ENCODE data around the gene NPAS3.

Gene NPAS3

DNA sequence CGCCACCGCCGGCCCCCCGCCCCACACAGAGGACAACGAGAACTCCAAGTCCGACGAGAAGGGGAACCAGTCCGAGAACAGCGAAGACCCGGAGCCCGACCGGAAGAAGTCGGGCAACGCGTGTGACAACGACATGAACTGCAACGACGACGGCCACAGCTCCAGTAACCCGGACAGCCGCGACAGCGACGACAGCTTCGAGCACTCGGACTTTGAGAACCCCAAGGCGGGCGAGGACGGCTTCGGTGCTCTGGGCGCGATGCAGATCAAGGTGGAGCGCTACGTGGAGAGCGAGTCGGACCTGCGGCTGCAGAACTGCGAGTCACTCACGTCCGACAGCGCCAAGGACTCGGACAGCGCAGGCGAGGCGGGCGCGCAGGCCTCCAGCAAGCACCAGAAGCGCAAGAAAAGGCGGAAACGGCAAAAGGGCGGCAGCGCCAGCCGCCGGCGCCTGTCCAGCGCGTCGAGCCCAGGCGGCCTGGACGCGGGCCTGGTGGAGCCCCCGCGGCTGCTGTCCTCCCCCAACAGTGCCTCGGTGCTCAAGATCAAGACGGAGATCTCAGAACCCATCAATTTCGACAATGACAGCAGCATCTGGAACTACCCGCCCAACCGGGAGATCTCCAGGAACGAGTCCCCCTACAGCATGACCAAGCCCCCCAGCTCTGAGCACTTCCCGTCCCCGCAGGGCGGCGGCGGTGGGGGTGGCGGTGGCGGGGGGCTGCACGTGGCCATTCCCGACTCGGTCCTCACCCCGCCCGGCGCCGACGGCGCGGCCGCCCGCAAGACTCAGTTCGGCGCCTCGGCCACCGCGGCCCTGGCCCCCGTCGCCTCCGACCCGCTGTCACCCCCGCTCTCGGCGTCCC lies 861.3 kb downstream of the NPAS3 start:
- H3K4me2 ChIP-seq (ENCODE audit: low read length) = no peak overlapping the region
- H3K27me3 ChIP-seq (ENCODE audit: low read depth, low read length) = no peaks in the 10 kb centered on the region
- no peak overlapping the region for H3K27ac ChIP-seq (ENCODE audit: low read length)
- no peaks in the 10 kb centered on the region for H3K79me2 ChIP-seq (ENCODE audit: low read length)
- H3K4me3 ChIP-seq (ENCODE audit: low read length) = no peak overlapping the region
- TF ChIP-seq, protein P1, sequence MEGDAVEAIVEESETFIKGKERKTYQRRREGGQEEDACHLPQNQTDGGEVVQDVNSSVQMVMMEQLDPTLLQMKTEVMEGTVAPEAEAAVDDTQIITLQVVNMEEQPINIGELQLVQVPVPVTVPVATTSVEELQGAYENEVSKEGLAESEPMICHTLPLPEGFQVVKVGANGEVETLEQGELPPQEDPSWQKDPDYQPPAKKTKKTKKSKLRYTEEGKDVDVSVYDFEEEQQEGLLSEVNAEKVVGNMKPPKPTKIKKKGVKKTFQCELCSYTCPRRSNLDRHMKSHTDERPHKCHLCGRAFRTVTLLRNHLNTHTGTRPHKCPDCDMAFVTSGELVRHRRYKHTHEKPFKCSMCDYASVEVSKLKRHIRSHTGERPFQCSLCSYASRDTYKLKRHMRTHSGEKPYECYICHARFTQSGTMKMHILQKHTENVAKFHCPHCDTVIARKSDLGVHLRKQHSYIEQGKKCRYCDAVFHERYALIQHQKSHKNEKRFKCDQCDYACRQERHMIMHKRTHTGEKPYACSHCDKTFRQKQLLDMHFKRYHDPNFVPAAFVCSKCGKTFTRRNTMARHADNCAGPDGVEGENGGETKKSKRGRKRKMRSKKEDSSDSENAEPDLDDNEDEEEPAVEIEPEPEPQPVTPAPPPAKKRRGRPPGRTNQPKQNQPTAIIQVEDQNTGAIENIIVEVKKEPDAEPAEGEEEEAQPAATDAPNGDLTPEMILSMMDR (IDR thresholded peaks at IDR 0.05; ENCODE audit: low read depth, low read length) = no peak
- no peak for TF ChIP-seq EZH2phosphoT487 (IDR thresholded peaks at IDR 0.05; ENCODE audit: low read depth)
- H3K9me3 ChIP-seq (ENCODE audit: insufficient read depth, low read length) = no peaks in the 10 kb centered on the region
- H4K20me1 ChIP-seq (ENCODE audit: insufficient read depth, low read length) = no peaks in the 10 kb centered on the region
- no peaks in the 10 kb centered on the region for H3K36me3 ChIP-seq (replicated peaks; ENCODE audit: low read depth, low read length)
- no peaks in the 10 kb centered on the region for H3K4me1 ChIP-seq (ENCODE audit: low read length)
- no peak overlapping the region for H2AFZ ChIP-seq (ENCODE audit: low read depth, low read length)
- H3K9ac ChIP-seq (ENCODE audit: low read length) = no peak overlapping the region

DNA sequence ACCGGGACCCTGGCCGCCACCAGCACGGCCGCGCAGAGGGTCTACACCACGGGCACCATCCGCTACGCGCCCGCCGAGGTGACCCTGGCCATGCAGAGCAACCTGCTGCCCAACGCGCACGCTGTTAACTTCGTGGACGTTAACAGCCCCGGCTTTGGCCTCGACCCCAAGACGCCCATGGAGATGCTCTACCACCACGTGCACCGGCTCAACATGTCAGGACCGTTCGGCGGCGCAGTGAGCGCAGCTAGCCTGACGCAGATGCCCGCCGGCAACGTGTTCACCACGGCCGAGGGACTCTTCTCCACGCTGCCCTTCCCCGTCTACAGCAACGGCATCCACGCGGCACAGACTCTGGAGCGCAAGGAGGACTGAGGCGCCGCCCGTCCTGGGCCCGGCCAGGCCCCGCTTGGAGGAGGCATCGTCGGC lies 862.1 kb downstream of the NPAS3 start:
- Histone ChIP-seq H3K9ac (ENCODE audit: low read length) (no peak overlapping the region), H2AFZ (ENCODE audit: low read depth, low read length) (no peak overlapping the region), H3K36me3 (replicated peaks; ENCODE audit: low read depth, low read length) (no peaks in the 10 kb centered on the region), H3K4me2 (ENCODE audit: low read length) (no peak overlapping the region), H4K20me1 (ENCODE audit: insufficient read depth, low read length) (no peaks in the 10 kb centered on the region), H3K9me3 (ENCODE audit: insufficient read depth, low read length) (no peaks in the 10 kb centered on the region), H3K4me3 (ENCODE audit: low read length) (no peak overlapping the region), H3K79me2 (ENCODE audit: low read length) (no peaks in the 10 kb centered on the region), H3K27ac (ENCODE audit: low read length) (no peak overlapping the region), H3K4me1 (ENCODE audit: low read length) (no peaks in the 10 kb centered on the region), H3K27me3 (ENCODE audit: low read depth, low read length) (no peaks in the 10 kb centered on the region)
- no peak for TF ChIP-seq EZH2phosphoT487 (IDR thresholded peaks at IDR 0.05; ENCODE audit: low read depth)
- TF ChIP-seq, protein P1 (IDR thresholded peaks at IDR 0.05; ENCODE audit: low read depth, low read length) = no peak

DNA sequence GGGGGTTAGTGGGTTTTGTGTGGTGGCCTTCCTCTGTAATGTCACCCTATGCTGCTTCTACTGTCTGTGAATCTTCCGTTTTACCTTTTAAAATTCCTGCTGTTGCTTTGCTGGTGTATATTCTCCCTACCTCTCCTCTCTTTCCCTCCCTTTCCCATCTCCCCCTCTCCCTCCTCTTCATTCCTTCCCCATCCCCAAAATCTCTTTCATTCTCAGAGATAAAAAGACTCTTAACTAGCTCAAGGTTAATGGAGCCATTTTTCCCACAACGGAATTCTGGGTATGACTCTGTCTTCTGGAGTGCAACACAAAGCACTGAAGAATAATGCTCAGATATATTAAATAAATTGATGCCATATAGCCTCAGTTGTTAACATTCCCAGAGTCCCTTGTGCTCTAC lies 864.1 kb downstream of the NPAS3 start:
- Histone ChIP-seq H4K20me1 (ENCODE audit: insufficient read depth, low read length) (no peaks in the 10 kb centered on the region), H3K4me3 (ENCODE audit: low read length) (no peak overlapping the region), H3K27ac (ENCODE audit: low read length) (no peak overlapping the region), H3K27me3 (ENCODE audit: low read depth, low read length) (no peaks in the 10 kb centered on the region), H3K36me3 (replicated peaks; ENCODE audit: low read depth, low read length) (no peaks in the 10 kb centered on the region), H3K4me1 (ENCODE audit: low read length) (peaks cover under 1% of the 10 kb centered on the region; the same call in 1 of the 2 replicates), H3K4me2 (ENCODE audit: low read length) (no peak overlapping the region), H3K9ac (ENCODE audit: low read length) (no peak overlapping the region), H3K9me3 (ENCODE audit: insufficient read depth, low read length) (no peaks in the 10 kb centered on the region), H3K79me2 (ENCODE audit: low read length) (no peaks in the 10 kb centered on the region), H2AFZ (ENCODE audit: low read depth, low read length) (no peak overlapping the region)
- TF ChIP-seq, protein P1 (IDR thresholded peaks at IDR 0.05; ENCODE audit: low read depth, low read length) = no peak
- no peak for TF ChIP-seq EZH2phosphoT487 (IDR thresholded peaks at IDR 0.05; ENCODE audit: low read depth)

DNA sequence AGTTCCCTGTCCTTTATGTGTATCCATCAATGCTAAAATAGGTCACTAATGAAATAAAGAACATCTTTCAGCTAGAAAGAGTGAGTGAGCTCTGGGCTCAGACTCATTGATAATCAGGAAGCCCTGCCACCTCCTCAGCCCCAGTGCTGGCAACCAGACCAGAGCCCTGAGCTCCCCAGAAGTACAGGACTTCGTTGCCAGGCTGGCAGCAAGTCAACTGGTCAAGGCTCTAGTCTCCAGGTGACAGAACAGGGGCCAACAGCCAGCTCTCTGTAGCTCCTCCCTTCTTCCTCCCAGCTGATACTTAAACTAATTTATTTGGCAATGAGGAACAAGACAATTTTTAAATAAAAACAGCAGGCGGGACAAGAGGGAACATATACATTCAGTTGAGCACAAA lies 866.9 kb downstream of the NPAS3 start:
- no peak overlapping the region for H3K4me3 ChIP-seq (ENCODE audit: low read length)
- H4K20me1 ChIP-seq (ENCODE audit: insufficient read depth, low read length) = no peaks in the 10 kb centered on the region
- TF ChIP-seq, protein P1 (IDR thresholded peaks at IDR 0.05; ENCODE audit: low read depth, low read length) = no peak
- no peak for TF ChIP-seq EZH2phosphoT487 (IDR thresholded peaks at IDR 0.05; ENCODE audit: low read depth)
- H3K9ac ChIP-seq (ENCODE audit: low read length) = no peak overlapping the region
- no peaks in the 10 kb centered on the region for H3K9me3 ChIP-seq (ENCODE audit: insufficient read depth, low read length)
- peaks cover 12% of the 10 kb centered on the region for H3K4me1 ChIP-seq (ENCODE audit: low read length)
- H3K79me2 ChIP-seq (ENCODE audit: low read length) = no peaks in the 10 kb centered on the region
- no peak overlapping the region for H2AFZ ChIP-seq (ENCODE audit: low read depth, low read length)
- no peak overlapping the region for H3K4me2 ChIP-seq (ENCODE audit: low read length)
- H3K36me3 ChIP-seq (replicated peaks; ENCODE audit: low read depth, low read length) = no peaks in the 10 kb centered on the region
- no peaks in the 10 kb centered on the region for H3K27me3 ChIP-seq (ENCODE audit: low read depth, low read length)
- no peak overlapping the region for H3K27ac ChIP-seq (ENCODE audit: low read length)

All from OCI-LY3 (cell line).